Fibroblast of lung (primary cell): ENCODE data around the gene ARMC9.

Source experiments
- EZH2 ChIP-seq: IDR thresholded peaks from 2 replicates; pipeline ENCODE4 v1.5.1; 2012; ENCODE audit warnings: low read length, control low read depth, mild to moderate bottlenecking; ENCODE audit errors: missing control alignments
- TF ChIP-seq, protein P1 (sequence below), 2 donors: IDR thresholded peaks in 1 of 2; conservative IDR thresholded peaks in 1 of 2; 1 replicate in 1 of 2; 2 replicates in 1 of 2; pipeline ENCODE4 v1.5.1; 2011 to 2012; ENCODE audit warnings: low read length in 2 of 2, control low read depth in 1 of 2, inconsistent platforms in 1 of 2, low read depth in 1 of 2, mild to moderate bottlenecking in 1 of 2

GRCh38 chr2:231369580-231370428 is 171.4 kb downstream of the ARMC9 start:
- TF ChIP-seq EZH2: no peak
- TF ChIP-seq, protein P1, sequence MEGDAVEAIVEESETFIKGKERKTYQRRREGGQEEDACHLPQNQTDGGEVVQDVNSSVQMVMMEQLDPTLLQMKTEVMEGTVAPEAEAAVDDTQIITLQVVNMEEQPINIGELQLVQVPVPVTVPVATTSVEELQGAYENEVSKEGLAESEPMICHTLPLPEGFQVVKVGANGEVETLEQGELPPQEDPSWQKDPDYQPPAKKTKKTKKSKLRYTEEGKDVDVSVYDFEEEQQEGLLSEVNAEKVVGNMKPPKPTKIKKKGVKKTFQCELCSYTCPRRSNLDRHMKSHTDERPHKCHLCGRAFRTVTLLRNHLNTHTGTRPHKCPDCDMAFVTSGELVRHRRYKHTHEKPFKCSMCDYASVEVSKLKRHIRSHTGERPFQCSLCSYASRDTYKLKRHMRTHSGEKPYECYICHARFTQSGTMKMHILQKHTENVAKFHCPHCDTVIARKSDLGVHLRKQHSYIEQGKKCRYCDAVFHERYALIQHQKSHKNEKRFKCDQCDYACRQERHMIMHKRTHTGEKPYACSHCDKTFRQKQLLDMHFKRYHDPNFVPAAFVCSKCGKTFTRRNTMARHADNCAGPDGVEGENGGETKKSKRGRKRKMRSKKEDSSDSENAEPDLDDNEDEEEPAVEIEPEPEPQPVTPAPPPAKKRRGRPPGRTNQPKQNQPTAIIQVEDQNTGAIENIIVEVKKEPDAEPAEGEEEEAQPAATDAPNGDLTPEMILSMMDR (conservative IDR thresholded peaks at IDR 0.05 in 1 of 2, IDR thresholded peaks at IDR 0.05 in 1 of 2; ENCODE audit: low read depth in 1 of 2, low read length in 2 of 2): no peak
